Measurements from ENCODE around the gene SELENOI.

Gene SELENOI

DNA sequence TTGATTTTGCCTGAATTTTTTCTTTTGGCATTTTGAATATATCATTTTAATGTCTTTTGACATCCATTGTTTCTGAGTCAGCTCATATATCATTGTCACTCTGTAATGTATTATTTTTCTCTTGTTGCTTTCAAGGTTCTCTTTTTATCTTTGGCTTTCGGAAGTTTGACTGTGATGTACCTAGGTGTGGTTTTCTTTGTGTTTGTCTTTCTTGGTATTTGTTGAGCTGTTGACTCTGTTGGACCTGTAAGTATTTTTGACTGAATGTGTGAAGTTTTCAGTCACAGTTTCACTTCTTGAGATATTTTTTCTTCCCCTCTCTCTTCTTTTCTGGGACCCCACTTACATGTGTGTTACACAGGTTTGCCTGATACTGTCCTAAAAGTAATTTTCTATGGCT lies 30.9 kb downstream of the SELENOI start:
- no peak for DNase-seq (ENCODE audit: low read depth, low spot score)
- POLR2A ChIA-PET: interaction anchor here (0.6 kb wide), 1 partner anchor 72 kb away, joined by 3 read pairs; no protein-coding TSS in a partner anchor
- CTCF ChIA-PET: no interaction called here
- TF ChIP-seq, protein P1, sequence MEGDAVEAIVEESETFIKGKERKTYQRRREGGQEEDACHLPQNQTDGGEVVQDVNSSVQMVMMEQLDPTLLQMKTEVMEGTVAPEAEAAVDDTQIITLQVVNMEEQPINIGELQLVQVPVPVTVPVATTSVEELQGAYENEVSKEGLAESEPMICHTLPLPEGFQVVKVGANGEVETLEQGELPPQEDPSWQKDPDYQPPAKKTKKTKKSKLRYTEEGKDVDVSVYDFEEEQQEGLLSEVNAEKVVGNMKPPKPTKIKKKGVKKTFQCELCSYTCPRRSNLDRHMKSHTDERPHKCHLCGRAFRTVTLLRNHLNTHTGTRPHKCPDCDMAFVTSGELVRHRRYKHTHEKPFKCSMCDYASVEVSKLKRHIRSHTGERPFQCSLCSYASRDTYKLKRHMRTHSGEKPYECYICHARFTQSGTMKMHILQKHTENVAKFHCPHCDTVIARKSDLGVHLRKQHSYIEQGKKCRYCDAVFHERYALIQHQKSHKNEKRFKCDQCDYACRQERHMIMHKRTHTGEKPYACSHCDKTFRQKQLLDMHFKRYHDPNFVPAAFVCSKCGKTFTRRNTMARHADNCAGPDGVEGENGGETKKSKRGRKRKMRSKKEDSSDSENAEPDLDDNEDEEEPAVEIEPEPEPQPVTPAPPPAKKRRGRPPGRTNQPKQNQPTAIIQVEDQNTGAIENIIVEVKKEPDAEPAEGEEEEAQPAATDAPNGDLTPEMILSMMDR (IDR thresholded peaks at IDR 0.05; ENCODE audit: insufficient read depth, low read length, missing control alignments): no peak
- H3K4me3 ChIP-seq (ENCODE audit: low read depth, low read length): no peak overlapping the region

DNA sequence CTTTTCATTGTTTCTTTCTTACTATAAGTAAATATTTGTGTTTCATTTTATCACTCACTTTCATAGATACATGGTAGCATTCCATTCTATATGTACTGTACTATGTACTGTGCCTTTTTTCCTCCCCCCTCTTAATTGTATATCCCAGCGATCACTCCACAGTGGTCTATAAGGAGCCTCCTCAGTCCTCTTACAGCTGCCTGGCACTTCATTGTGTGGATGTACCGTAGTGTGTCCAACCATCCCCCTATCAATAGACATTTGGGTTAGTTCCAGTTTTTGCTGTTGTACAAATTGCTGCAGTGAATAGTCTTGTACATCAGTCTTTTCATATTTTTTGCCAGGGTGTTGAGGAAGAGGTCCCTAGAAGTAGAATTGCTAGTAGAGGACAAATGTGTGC lies 34.3 kb downstream of the SELENOI start:
- TF ChIP-seq, protein P1 (IDR thresholded peaks at IDR 0.05; ENCODE audit: insufficient read depth, low read length, missing control alignments): no peak
- ChIA-PET CTCF (no interaction called here), POLR2A (no interaction called here)

DNA sequence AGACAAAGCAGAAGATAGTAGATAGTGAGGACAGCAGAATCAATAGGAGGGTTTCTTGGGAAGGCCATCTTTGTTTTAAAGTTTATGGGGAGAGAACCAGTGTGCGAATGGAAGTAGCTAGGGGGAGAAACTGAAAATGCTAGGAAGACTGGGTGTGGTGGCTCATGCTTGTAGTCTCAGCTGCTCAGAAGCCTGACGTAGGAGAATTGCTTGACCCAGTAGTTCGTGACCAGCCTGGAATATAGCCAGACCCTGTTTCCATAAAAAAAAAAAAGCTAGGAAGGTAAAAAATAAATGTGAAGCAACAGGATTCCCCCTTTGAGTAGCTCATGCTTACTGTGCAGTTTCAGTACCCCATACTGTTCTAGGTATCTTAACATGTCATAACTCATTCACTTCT lies 36.6 kb downstream of the SELENOI start:
- CTCF ChIA-PET: interaction anchor here (1.0 to 1.2 kb wide), 2 partner anchors 51 to 196 kb away, joined by 3 to 4 read pairs; no protein-coding TSS in a partner anchor
- TF ChIP-seq, protein P1 (IDR thresholded peaks at IDR 0.05; ENCODE audit: insufficient read depth, low read length, missing control alignments): no peak
- no peak for DNase-seq (ENCODE audit: low read depth, low spot score)
- H3K4me3 ChIP-seq (ENCODE audit: low read depth, low read length): no peak overlapping the region
- POLR2A ChIA-PET: interaction anchor here (1.2 kb wide), 1 partner anchor 36 kb away, joined by 3 read pairs; the partner anchor contains the start of genes ADGRF3 and SELENOI

More for the DNA sequence above, 34.3 kb downstream of the SELENOI start:
- DNase-seq (ENCODE audit: low read depth, low spot score): no peak
- no peak overlapping the region for H3K4me3 ChIP-seq (ENCODE audit: low read depth, low read length)

DNA sequence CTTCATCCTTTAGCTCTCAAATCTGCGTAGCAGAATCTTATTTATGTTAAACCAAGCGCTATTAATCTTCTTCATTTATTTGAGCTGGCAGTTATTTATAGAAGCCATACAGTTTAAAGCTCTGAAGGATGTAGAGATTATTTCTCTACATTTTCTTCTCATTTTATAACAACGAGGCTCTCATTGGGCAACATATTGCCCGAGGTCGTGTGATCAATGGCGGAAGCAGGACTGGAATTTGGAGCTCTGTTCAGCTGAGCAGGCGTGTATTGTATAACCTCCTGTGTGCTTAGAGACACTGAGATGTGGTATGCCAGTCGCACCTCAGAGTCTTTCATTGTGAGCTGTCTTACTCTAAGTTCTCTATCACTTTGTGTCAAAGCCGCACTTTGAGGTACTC lies 38.2 kb downstream of the SELENOI start:
- TF ChIP-seq, protein P1 (IDR thresholded peaks at IDR 0.05; ENCODE audit: insufficient read depth, low read length, missing control alignments): no peak
- ChIA-PET CTCF (no interaction called here), POLR2A (no interaction called here)
- DNase-seq (ENCODE audit: low read depth, low spot score): no peak
- H3K4me3 ChIP-seq (ENCODE audit: low read depth, low read length): no peak overlapping the region

DNA sequence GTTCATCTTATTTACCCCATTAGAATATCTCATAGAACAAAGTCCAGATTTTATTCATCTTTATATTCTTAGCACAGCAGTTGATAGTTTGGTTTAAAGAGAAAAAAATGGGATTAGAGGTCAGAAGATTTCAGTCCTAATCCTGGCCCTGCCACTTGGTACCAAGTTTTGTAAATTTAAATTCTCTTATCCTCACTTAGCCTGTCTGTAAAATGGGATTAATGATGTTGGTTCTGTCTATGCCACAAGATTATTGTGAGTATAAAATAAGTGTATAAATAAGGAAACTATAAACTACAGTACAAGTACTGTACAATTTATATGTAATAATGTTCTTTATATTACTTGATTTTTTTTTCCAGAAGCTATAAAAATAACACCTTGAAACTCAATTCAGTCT lies 38.7 kb downstream of the SELENOI start:
- CTCF ChIA-PET: no interaction called here
- POLR2A ChIA-PET: no interaction called here
- DNase-seq (ENCODE audit: low read depth, low spot score): no peak
- H3K4me3 ChIP-seq (ENCODE audit: low read depth, low read length): no peak overlapping the region
- TF ChIP-seq, protein P1 (IDR thresholded peaks at IDR 0.05; ENCODE audit: insufficient read depth, low read length, missing control alignments): no peak

DNA sequence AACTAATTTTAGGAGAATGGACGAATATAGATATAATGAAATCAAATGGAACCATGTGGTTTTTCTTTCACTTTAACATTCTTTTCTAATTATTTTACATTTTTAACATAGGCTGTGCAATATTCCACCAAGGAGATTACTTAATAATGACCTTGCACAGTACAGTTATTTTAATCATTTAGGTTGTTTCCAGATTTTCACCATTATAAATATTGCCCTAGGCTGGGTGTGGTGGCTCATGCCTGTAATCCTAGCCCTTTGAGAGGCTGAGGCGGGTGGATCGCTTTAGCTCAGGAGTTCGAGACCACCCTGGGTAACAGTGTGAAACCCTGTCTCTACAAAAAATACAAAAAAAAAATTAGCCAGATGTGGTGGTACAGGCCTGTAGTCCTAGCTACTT lies 41.2 kb downstream of the SELENOI start:
- CTCF ChIA-PET: no interaction called here
- no peak for DNase-seq (ENCODE audit: low read depth, low spot score)
- POLR2A ChIA-PET: no interaction called here
- H3K4me3 ChIP-seq (ENCODE audit: low read depth, low read length): no peak overlapping the region
- TF ChIP-seq, protein P1 (IDR thresholded peaks at IDR 0.05; ENCODE audit: insufficient read depth, low read length, missing control alignments): no peak

Data from AG04449 (cell line).